Activated CD4-positive, alpha-beta memory T cell treated with anti-CD3 and anti-CD28 coated beads, Interleukin-2, amount 10 ng/mL, durations not matched to agents 7 days and 5 days (primary cell): ENCODE results near the gene PTPRZ1. TPM values are rescaled to one million over a fixed set of nuclear protein-coding genes. Genes with fewer than 3 reads are reported as not detected.

Source experiments
- CTCF ChIA-PET: fragments of 350-600 bp; sonication (Branson Sonifier 250); formaldehyde crosslinking; loops from one replicate; lab custom pipeline; 2021; ENCODE audit warnings: antibody characterized with exemption, inconsistent platforms; lab: Charles Lee
- POLR2A ChIA-PET: fragments of 350-600 bp; sonication (Branson Sonifier 250); formaldehyde crosslinking; loops from one replicate; lab custom pipeline; 2021; ENCODE audit warnings: antibody characterized with exemption; lab: Charles Lee
- DNase-seq: peaks from one replicate; pipeline ENCODE4 v3.0.0-alpha.2; 2020
- H3K27ac Mint-ChIP-seq: one replicate; pipeline ENCODE4 v1.8.0; 2021; ENCODE audit warnings: mild to moderate bottlenecking, mixed read lengths
- H3K27me3 Mint-ChIP-seq: one replicate; pipeline ENCODE4 v1.8.0; 2021; ENCODE audit warnings: mixed read lengths
- H3K36me3 Mint-ChIP-seq: one replicate; pipeline ENCODE4 v1.8.0; 2021; ENCODE audit warnings: low read depth, mixed read lengths
- H3K4me1 Mint-ChIP-seq: one replicate; pipeline ENCODE4 v1.8.0; 2021; ENCODE audit warnings: mixed read lengths
- H3K4me3 Mint-ChIP-seq: one replicate; pipeline ENCODE4 v1.8.0; 2021; ENCODE audit warnings: mild to moderate bottlenecking, mixed read lengths
- H3K9me3 Mint-ChIP-seq: one replicate; pipeline ENCODE4 v1.8.0; 2021; ENCODE audit warnings: mixed read lengths
- total RNA-seq, 2 experiments: library from RNA; stranded (reverse); gene quantifications; one replicate each; pipeline ENCODE4 v1.2.3, GENCODE V29; 2021

PTPRZ1 gene
- total RNA-seq, 2 experiments from 2014 or later, result not detected

- CTCF ChIA-PET, result no interaction called here
- no peaks in the 10 kb centered on the region for H3K9me3 Mint-ChIP-seq
These were observed 41.1 kb downstream of the PTPRZ1 start for GRCh38 chr7:121913947-121914675.

GRCh38 chr7:121914676-121915279 lies 41.8 kb downstream of the PTPRZ1 start:
- no peaks in the 10 kb centered on the region for H3K4me1 Mint-ChIP-seq
- POLR2A ChIA-PET, result no interaction called here
- H3K36me3 Mint-ChIP-seq, result no peaks in the 10 kb centered on the region
- no peak overlapping the region for H3K4me3 Mint-ChIP-seq
- no peaks in the 10 kb centered on the region for H3K9me3 Mint-ChIP-seq
- DNase-seq, result no peak
- H3K27me3 Mint-ChIP-seq, result no peaks in the 10 kb centered on the region
- H3K27ac Mint-ChIP-seq, result no peak overlapping the region
- CTCF ChIA-PET, result no interaction called here

More at GRCh38 chr7:121913947-121914675, 41.1 kb downstream of the PTPRZ1 start:
- no peaks in the 10 kb centered on the region for H3K27me3 Mint-ChIP-seq
- H3K27ac Mint-ChIP-seq, result no peak overlapping the region
- no peak overlapping the region for H3K4me3 Mint-ChIP-seq
- no peak for DNase-seq
- POLR2A ChIA-PET, result no interaction called here
- H3K4me1 Mint-ChIP-seq, result no peaks in the 10 kb centered on the region
- H3K36me3 Mint-ChIP-seq, result no peaks in the 10 kb centered on the region

GRCh38 chr7:121916211-121916610 lies 43.2 kb downstream of the PTPRZ1 start:
- H3K27ac Mint-ChIP-seq, result no peak overlapping the region
- H3K27me3 Mint-ChIP-seq, result no peaks in the 10 kb centered on the region
- no peak for DNase-seq
- ChIA-PET POLR2A (no interaction called here), CTCF (no interaction called here)
- H3K4me1 Mint-ChIP-seq, result no peaks in the 10 kb centered on the region
- H3K4me3 Mint-ChIP-seq, result no peak overlapping the region
- no peaks in the 10 kb centered on the region for H3K36me3 Mint-ChIP-seq
- no peaks in the 10 kb centered on the region for H3K9me3 Mint-ChIP-seq

GRCh38 chr7:121919986-121920385 lies 47.0 kb downstream of the PTPRZ1 start:
- no peak for DNase-seq
- Mint-ChIP-seq H3K27ac (no peak overlapping the region), H3K4me3 (no peak overlapping the region), H3K36me3 (no peaks in the 10 kb centered on the region), H3K9me3 (no peaks in the 10 kb centered on the region), H3K4me1 (no peaks in the 10 kb centered on the region), H3K27me3 (no peaks in the 10 kb centered on the region)
- POLR2A ChIA-PET, result no interaction called here
- CTCF ChIA-PET, result no interaction called here

GRCh38 chr7:121924269-121925186 lies 51.6 kb downstream of the PTPRZ1 start:
- DNase-seq, result no peak
- H3K27ac Mint-ChIP-seq, result no peak overlapping the region
- no peaks in the 10 kb centered on the region for H3K36me3 Mint-ChIP-seq
- no peak overlapping the region for H3K4me3 Mint-ChIP-seq
- no peaks in the 10 kb centered on the region for H3K4me1 Mint-ChIP-seq
- H3K9me3 Mint-ChIP-seq, result no peaks in the 10 kb centered on the region
- ChIA-PET POLR2A (no interaction called here), CTCF (no interaction called here)
- no peaks in the 10 kb centered on the region for H3K27me3 Mint-ChIP-seq

GRCh38 chr7:121931149-121931902 lies 58.4 kb downstream of the PTPRZ1 start:
- POLR2A ChIA-PET, result no interaction called here
- no peak overlapping the region for H3K4me3 Mint-ChIP-seq
- no peak overlapping the region for H3K27ac Mint-ChIP-seq
- no peaks in the 10 kb centered on the region for H3K36me3 Mint-ChIP-seq
- CTCF ChIA-PET, result no interaction called here
- no peaks in the 10 kb centered on the region for H3K27me3 Mint-ChIP-seq
- no peak for DNase-seq
- no peaks in the 10 kb centered on the region for H3K9me3 Mint-ChIP-seq
- no peaks in the 10 kb centered on the region for H3K4me1 Mint-ChIP-seq

GRCh38 chr7:121932768-121933167 lies 59.8 kb downstream of the PTPRZ1 start:
- POLR2A ChIA-PET, result no interaction called here
- H3K27me3 Mint-ChIP-seq, result no peaks in the 10 kb centered on the region
- H3K4me3 Mint-ChIP-seq, result no peak overlapping the region
- no peak for DNase-seq
- H3K36me3 Mint-ChIP-seq, result no peaks in the 10 kb centered on the region
- H3K27ac Mint-ChIP-seq, result no peak overlapping the region
- CTCF ChIA-PET, result interaction anchor here (0.6 kb wide), 1 partner anchor 338 kb away, joined by 3 read pairs; no protein-coding TSS in a partner anchor
- no peaks in the 10 kb centered on the region for H3K9me3 Mint-ChIP-seq
- H3K4me1 Mint-ChIP-seq, result no peaks in the 10 kb centered on the region

- ChIA-PET POLR2A (no interaction called here), CTCF (no interaction called here)
- Mint-ChIP-seq H3K27ac (no peak overlapping the region), H3K27me3 (no peaks in the 10 kb centered on the region), H3K9me3 (no peaks in the 10 kb centered on the region), H3K4me1 (no peaks in the 10 kb centered on the region), H3K4me3 (no peak overlapping the region), H3K36me3 (no peaks in the 10 kb centered on the region)
- DNase-seq, result no peak
These were observed 64.1 kb downstream of the PTPRZ1 start for GRCh38 chr7:121936951-121937623.

GRCh38 chr7:121938429-121938996 lies 65.6 kb downstream of the PTPRZ1 start:
- ChIA-PET POLR2A (no interaction called here), CTCF (no interaction called here)
- no peaks in the 10 kb centered on the region for H3K27me3 Mint-ChIP-seq
- H3K36me3 Mint-ChIP-seq, result no peaks in the 10 kb centered on the region
- DNase-seq, result no peak
- no peak overlapping the region for H3K27ac Mint-ChIP-seq
- no peaks in the 10 kb centered on the region for H3K9me3 Mint-ChIP-seq
- no peak overlapping the region for H3K4me3 Mint-ChIP-seq
- no peaks in the 10 kb centered on the region for H3K4me1 Mint-ChIP-seq

GRCh38 chr7:121940918-121941317 lies 68.0 kb downstream of the PTPRZ1 start:
- ChIA-PET POLR2A (no interaction called here), CTCF (no interaction called here)
- Mint-ChIP-seq H3K36me3 (no peaks in the 10 kb centered on the region), H3K9me3 (no peaks in the 10 kb centered on the region), H3K27me3 (no peaks in the 10 kb centered on the region), H3K4me3 (no peak overlapping the region), H3K27ac (no peak overlapping the region), H3K4me1 (no peaks in the 10 kb centered on the region)
- no peak for DNase-seq

GRCh38 chr7:121941830-121942229 lies 68.9 kb downstream of the PTPRZ1 start:
- DNase-seq, result no peak
- CTCF ChIA-PET, result no interaction called here
- H3K4me1 Mint-ChIP-seq, result no peaks in the 10 kb centered on the region
- H3K4me3 Mint-ChIP-seq, result no peak overlapping the region
- H3K27ac Mint-ChIP-seq, result no peak overlapping the region
- no peaks in the 10 kb centered on the region for H3K27me3 Mint-ChIP-seq
- no peaks in the 10 kb centered on the region for H3K9me3 Mint-ChIP-seq
- H3K36me3 Mint-ChIP-seq, result no peaks in the 10 kb centered on the region
- POLR2A ChIA-PET, result no interaction called here

- POLR2A ChIA-PET, result no interaction called here
- no peak for DNase-seq
- CTCF ChIA-PET, result no interaction called here
- no peak overlapping the region for H3K27ac Mint-ChIP-seq
- no peaks in the 10 kb centered on the region for H3K36me3 Mint-ChIP-seq
- H3K9me3 Mint-ChIP-seq, result no peaks in the 10 kb centered on the region
- no peaks in the 10 kb centered on the region for H3K4me1 Mint-ChIP-seq
- H3K27me3 Mint-ChIP-seq, result no peaks in the 10 kb centered on the region
- no peak overlapping the region for H3K4me3 Mint-ChIP-seq
These were observed 72.1 kb downstream of the PTPRZ1 start for GRCh38 chr7:121945066-121945465.
